VCaP (cell line): ENCODE data around the gene DPF1.

ENCODE experiments used
- H3K27ac ChIP-seq: fragments of 450-650 bp; 2 replicates; pipeline ENCODE4 v1.5.1; 2017
- TF ChIP-seq, protein P1 (sequence below): fragments of 450-650 bp; conservative IDR thresholded peaks from 2 replicates; pipeline ENCODE4 v1.5.1; 2017; ENCODE audit warnings: mild to moderate bottlenecking, moderate library complexity

Gene DPF1

DNA sequence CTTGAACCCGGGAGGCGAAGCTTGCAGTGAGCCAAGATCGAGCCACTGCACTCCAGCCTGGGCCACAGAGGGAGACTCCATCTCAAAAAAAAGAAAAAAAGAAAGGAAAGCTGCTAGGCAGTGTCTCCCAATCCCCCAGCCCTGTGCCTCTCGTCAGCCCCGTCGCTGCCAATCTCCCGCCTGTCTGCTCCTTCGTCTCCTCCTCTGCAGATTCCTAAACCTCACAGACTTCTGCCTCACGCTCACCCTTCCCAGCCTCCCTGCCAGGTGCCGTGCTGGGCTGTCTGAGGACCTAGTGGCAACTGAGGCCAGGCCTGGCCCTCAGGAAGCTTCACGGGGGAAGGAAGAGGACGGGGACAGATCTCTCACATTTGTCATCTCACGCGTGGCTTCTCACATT is 21.5 kb downstream of the DPF1 start:
- TF ChIP-seq, protein P1, sequence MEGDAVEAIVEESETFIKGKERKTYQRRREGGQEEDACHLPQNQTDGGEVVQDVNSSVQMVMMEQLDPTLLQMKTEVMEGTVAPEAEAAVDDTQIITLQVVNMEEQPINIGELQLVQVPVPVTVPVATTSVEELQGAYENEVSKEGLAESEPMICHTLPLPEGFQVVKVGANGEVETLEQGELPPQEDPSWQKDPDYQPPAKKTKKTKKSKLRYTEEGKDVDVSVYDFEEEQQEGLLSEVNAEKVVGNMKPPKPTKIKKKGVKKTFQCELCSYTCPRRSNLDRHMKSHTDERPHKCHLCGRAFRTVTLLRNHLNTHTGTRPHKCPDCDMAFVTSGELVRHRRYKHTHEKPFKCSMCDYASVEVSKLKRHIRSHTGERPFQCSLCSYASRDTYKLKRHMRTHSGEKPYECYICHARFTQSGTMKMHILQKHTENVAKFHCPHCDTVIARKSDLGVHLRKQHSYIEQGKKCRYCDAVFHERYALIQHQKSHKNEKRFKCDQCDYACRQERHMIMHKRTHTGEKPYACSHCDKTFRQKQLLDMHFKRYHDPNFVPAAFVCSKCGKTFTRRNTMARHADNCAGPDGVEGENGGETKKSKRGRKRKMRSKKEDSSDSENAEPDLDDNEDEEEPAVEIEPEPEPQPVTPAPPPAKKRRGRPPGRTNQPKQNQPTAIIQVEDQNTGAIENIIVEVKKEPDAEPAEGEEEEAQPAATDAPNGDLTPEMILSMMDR: no peak
- no peak overlapping the region for H3K27ac ChIP-seq

DNA sequence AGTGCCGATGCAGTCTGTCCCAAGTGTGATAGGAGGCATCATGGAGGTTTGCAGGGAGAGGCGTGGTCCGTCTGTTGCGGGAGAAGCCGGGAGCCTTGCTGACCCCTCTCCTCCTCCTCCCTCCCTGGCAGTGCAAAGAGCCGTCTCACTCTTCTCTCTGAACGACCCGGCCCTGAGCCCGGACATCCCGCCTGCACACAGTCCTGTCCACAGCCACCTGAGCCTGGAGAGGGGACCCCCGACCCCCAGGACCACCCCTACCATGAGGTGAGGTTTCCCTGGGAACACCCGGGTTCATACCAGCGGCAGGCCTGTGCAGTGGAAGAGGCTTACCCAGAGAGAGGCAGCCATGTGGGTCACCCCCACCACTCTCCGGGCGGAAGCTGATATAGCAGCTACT is 22.3 kb downstream of the DPF1 start:
- TF ChIP-seq, protein P1: no peak

DNA sequence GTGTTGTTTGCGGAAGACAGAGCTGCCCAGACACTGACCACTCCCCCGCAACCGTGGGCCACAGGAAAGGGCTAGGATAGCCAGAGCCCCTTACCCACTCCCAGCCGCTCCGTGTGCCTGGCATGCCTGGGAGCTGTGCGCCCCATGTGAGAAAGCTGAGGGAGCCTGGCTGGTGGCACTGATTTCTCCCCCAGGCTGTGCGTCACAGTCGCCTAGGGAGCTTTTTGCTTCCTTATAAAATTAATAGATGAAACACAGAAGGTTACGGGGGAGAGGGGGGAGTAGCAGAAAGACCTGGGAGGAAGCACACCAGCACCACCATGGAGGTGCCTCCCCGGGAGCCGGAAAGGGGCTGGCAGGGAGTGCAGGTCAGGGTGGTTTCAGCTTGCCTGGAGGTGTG is 24.7 kb downstream of the DPF1 start:
- TF ChIP-seq, protein P1: no peak

More for the DNA sequence above, 22.3 kb downstream of the DPF1 start:
- H3K27ac ChIP-seq: no peak overlapping the region

DNA sequence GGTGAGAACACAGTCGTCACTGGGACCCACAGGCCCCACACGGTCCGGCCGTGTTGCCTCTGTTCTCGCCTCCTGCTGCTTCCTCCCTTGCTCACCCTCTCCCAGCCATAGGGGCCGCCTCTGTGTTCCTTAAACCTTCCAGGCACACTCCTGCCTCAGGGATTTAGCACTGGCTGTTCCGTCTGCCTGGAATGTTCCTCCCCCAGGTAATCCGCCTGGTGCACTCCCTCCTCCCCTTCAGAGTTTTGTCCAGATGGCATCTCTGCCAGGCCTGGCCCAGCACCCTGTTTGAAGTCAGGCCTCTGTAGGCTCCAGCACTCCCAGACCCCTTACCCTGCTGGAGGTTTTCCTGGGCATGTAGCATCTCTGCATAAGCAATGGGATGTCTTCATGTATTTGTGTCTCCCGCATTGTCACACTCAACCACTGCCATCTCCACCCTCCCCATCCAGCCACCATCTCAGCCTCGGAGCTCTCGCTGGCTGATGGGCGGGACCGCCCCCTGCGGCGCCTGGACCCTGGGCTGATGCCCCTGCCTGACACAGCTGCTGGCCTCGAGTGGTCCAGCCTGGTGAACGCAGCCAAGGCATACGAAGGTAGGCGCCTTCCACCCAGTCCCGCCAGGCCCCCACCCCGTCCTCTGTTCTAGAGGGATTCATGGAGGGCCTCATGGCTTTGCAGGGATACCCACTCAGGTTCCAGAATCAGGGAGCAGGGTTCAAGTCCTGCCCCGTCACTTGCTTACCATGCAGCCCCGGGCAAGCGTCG is 25.9 kb downstream of the DPF1 start:
- TF ChIP-seq, protein P1: no peak
- H3K27ac ChIP-seq: no peak overlapping the region

More for the DNA sequence above, 24.7 kb downstream of the DPF1 start:
- H3K27ac ChIP-seq: no peak overlapping the region

DNA sequence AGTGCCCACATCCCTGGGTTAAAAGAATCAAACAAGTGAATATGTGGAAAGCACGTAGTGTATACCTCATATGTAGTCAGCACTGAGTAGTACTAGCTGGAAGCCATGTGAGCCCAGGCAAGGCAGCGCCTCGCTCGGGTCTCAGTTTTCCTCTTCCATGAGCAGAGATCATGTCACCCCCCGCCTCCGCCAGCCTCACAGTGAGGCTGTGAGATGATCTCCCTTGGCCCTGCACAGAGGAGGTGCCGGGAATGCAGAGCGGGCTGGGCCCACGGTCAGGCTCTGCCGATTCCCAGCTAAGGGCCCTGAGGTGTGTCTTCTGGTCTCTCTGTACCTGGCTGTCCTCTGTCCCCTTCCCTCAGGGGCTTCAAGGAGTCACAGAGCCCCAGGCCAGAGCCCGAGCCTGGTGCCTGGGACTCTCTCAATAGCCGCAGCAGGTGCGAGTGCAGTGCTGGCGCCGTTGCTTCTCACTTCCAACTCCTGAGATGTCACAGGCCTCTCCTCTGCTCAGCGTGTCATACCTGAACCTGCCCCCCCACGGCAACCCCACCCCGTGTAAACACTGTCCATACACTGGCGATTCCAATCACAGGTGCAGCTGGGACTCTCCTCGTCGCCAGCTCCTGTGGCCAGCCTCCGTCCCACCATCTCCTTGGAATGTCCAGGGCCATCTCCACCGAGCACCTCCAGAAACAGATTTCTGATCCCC is 26.9 kb downstream of the DPF1 start:
- TF ChIP-seq, protein P1: no peak
- H3K27ac ChIP-seq: no peak overlapping the region

DNA sequence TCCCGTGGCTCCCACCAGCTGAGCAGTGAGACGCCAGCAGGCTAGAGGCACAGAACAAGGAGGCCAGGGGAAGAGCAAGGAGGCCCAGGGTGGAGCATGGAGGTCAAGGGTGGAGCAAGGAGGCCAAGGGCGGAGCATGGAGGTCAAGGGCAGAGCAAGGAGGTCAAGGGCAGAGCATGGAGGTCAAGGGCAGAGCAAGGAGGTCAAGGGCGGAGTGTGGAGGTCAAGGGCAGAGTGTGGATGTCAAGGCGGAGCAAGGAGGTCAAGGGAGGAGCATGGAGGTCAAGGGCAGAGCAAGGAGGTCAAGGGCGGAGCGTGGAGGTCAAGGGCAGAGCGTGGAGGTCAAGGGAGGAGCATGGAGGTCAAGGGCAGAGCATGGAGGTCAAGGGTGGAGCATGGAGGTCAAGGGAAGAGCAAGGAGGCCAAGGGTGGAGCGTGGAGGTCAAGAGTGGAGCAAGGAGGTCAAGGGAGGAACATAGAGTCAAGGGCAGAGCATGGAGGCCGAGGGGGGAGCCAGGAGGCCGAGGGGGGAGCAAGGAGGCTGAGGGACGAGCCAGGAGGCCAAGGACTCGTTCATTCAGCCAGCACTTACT is 27.7 kb downstream of the DPF1 start:
- TF ChIP-seq, protein P1: no peak
- H3K27ac ChIP-seq: no peak overlapping the region

DNA sequence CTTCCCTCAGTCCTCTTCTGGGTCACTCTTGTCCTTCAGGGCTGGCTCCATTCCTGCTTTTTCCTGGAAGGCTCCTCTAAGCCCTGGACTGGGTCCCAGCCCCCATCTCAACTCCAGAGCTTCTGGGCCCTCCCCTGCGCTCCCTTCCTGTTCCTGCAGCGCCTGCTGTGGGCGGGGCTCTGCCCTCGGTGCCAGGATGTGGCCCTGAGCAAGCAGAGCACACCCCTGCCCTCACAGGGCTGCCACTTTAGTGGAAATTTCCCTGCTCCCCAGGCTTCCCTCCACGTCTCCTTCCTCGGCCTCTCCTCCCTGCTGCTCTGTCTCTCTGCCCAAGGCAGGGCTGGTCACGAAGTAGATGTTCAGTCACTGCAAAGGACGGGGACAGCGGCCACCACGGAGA is 28.8 kb downstream of the DPF1 start:
- TF ChIP-seq, protein P1: no peak
- no peak overlapping the region for H3K27ac ChIP-seq
